HepG2 (cell line): ENCODE measurements around the gene HSP90AB1. TPM values are rescaled to one million over a fixed set of nuclear protein-coding genes. Genes with fewer than 3 reads are reported as not detected.

Experiments used
- ARNT2 ChIP-seq: sonication (generic); formaldehyde crosslinking; IDR thresholded peaks from 2 replicates; pipeline ENCODE4 v1.8.0; 2022; ENCODE audit warnings: mild to moderate bottlenecking, low read depth, missing genetic modification reagents, moderate library complexity
- FOSL2 ChIP-seq: sonication (generic); formaldehyde crosslinking; IDR thresholded peaks from 2 replicates; pipeline ENCODE4 v1.4.0; 2020; ENCODE audit warnings: missing genetic modification reagents
- FOXK1 ChIP-seq: sonication (generic); formaldehyde crosslinking; IDR thresholded peaks from 2 replicates; pipeline ENCODE4 v1.4.0; 2020; ENCODE audit warnings: low read depth, missing genetic modification reagents, borderline replicate concordance
- NCOA2 ChIP-seq: sonication (generic); formaldehyde crosslinking; IDR thresholded peaks from 2 replicates; pipeline ENCODE4 v1.8.0; 2022; ENCODE audit warnings: inconsistent platforms
- PHF5A ChIP-seq: IDR thresholded peaks from one replicate; pipeline ENCODE4 v1.6.1; 2018; ENCODE audit warnings: low read depth, missing genetic modification reagents; ENCODE audit not compliant: unreplicated experiment
- POLR2AphosphoS5 ChIP-seq: IDR thresholded peaks from 2 replicates; pipeline ENCODE4 v1.6.1; 2012; ENCODE audit warnings: low read depth, low read length
- PRMT3 ChIP-seq: sonication (generic); formaldehyde crosslinking; IDR thresholded peaks from 2 replicates; pipeline ENCODE4 v1.8.1; 2022; ENCODE audit warnings: low read depth, mild to moderate bottlenecking, moderate library complexity, missing genetic modification reagents, borderline replicate concordance
- RFX3 ChIP-seq: IDR thresholded peaks from 2 replicates; pipeline ENCODE4 v1.6.1; 2016; ENCODE audit warnings: missing biosample characterization, missing genetic modification reagents
- SMARCE1 ChIP-seq: fragments of 450-650 bp; IDR thresholded peaks from 2 replicates; pipeline ENCODE4 v1.6.1; 2017; ENCODE audit warnings: borderline replicate concordance
- SUZ12 ChIP-seq: fragments of 150-350 bp; IDR thresholded peaks from 2 replicates; pipeline ENCODE4 v1.6.1; 2014; ENCODE audit warnings: low read depth, low read length
- XBP1 ChIP-seq: sonication (generic); formaldehyde crosslinking; IDR thresholded peaks from 2 replicates; pipeline ENCODE4 v1.5.0; 2020; ENCODE audit warnings: missing genetic modification reagents
- ZNF17 ChIP-seq: sonication (generic); formaldehyde crosslinking; IDR thresholded peaks from 2 replicates; pipeline ENCODE4 v1.5.0; 2020; ENCODE audit warnings: mild to moderate bottlenecking, missing genetic modification reagents
- ZNF251 ChIP-seq: sonication (generic); formaldehyde crosslinking; IDR thresholded peaks from 2 replicates; pipeline ENCODE4 v1.9.0; 2021; ENCODE audit warnings: mild to moderate bottlenecking, missing genetic modification reagents
- ZNF563 ChIP-seq: sonication (generic); formaldehyde crosslinking; IDR thresholded peaks from 2 replicates; pipeline ENCODE4 v1.8.0; 2022; ENCODE audit warnings: mild to moderate bottlenecking, moderate library complexity, missing genetic modification reagents
- ZNF7 ChIP-seq: IDR thresholded peaks from 2 replicates; pipeline ENCODE4 v1.6.1; 2016; ENCODE audit warnings: missing biosample characterization, missing genetic modification reagents
- ZNF781 ChIP-seq: sonication (generic); formaldehyde crosslinking; IDR thresholded peaks from 2 replicates; pipeline ENCODE4 v1.5.1; 2020; ENCODE audit warnings: borderline replicate concordance, mild to moderate bottlenecking, missing genetic modification reagents; ENCODE audit errors: not compliant biosample characterization
- ZNF879 ChIP-seq: sonication (generic); formaldehyde crosslinking; IDR thresholded peaks from 2 replicates; pipeline ENCODE4 v1.8.1; 2023; ENCODE audit warnings: missing genetic modification reagents
- ZSCAN31 ChIP-seq: sonication (generic); formaldehyde crosslinking; IDR thresholded peaks from 2 replicates; pipeline ENCODE4 v1.5.0; 2020; ENCODE audit warnings: low read depth, mild to moderate bottlenecking, missing genetic modification reagents
- polyA plus RNA-seq, 8 experiments: library from polyadenylated mRNA; depleted of rRNA in 3 of 8; stranded (reverse) in 7 of 8; unstranded in 1 of 8; fragments of >200 nt; fragmentation: Illumina TruSeq in 4 of 8; extraction: Trizol in 4 of 8; gene quantifications; 2 replicates each; pipeline versions ENCODE4 v1.2.1 to v1.2.3, GENCODE V29; 2011 to 2016; ENCODE audit warnings: low read depth in 4 of 8, missing spikeins in 1 of 8, mixed read lengths in 1 of 8; ENCODE audit not compliant: insufficient read depth in 1 of 8
- total RNA-seq, 5 experiments: library from RNA; depleted of rRNA; stranded (reverse); fragments of >200 nt; fragmentation: Illumina TruSeq; extraction: Trizol; gene quantifications; 2 replicates each; pipeline ENCODE4 v1.2.3, GENCODE V29; 2016; ENCODE audit warnings: low read depth in 1 of 5
- TF ChIP-seq, protein P1 (sequence below): IDR thresholded peaks from 2 replicates; pipeline ENCODE4 v1.6.1; 2016; ENCODE audit warnings: low read depth, borderline replicate concordance
- TF ChIP-seq, protein P2 (sequence below): sonication (generic); formaldehyde crosslinking; IDR thresholded peaks from 2 replicates; pipeline ENCODE4 v1.5.0; 2020; ENCODE audit warnings: missing genetic modification reagents, mild to moderate bottlenecking, borderline replicate concordance
- TF ChIP-seq, protein P3 (sequence below): sonication (generic); formaldehyde crosslinking; IDR thresholded peaks from 2 replicates; pipeline ENCODE4 v1.4.0; 2020; ENCODE audit warnings: mild to moderate bottlenecking, missing genetic modification reagents
- TF ChIP-seq, protein P4 (sequence below): IDR thresholded peaks from 2 replicates; pipeline ENCODE4 v1.6.1; 2016
- TF ChIP-seq, protein P5 (sequence below): sonication (generic); formaldehyde crosslinking; IDR thresholded peaks from 2 replicates; pipeline ENCODE4 v1.4.0; 2020; ENCODE audit warnings: missing genetic modification reagents, borderline replicate concordance

The HSP90AB1 gene
- total and polyA plus RNA-seq, 2 of the 13 experiments (the other 11 are each of a cell fraction or from before 2014, with no cell fraction given): 1,325 to 1,472 TPM

DNA sequence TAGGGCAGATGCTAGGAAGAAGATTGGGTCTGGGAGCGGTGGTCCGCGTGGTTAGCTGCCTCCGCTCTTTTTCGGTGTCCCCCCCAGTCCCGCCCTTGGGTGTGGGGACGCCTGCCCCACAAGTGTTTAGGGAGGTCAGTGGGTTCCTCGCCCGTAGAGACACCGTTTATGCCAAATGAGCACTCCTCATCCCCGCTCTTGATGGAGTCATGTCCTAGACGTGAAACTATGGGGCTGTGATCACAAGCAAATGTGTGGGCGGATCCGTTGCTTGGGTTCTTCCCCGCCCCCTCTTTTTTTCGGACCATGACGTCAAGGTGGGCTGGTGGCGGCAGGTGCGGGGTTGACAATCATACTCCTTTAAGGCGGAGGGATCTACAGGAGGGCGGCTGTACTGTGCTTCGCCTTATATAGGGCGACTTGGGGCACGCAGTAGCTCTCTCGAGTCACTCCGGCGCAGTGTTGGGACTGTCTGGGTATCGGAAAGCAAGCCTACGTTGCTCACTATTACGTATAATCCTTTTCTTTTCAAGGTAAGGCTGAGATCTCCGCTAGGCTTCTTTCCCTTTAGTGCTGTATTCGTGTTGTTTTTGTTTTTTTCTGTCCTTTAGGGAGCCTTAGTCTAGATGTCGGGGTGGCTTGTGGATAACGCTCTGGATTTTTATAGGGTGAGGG, at the start of gene HSP90AB1 (continued):
- TF ChIP-seq, protein P1, sequence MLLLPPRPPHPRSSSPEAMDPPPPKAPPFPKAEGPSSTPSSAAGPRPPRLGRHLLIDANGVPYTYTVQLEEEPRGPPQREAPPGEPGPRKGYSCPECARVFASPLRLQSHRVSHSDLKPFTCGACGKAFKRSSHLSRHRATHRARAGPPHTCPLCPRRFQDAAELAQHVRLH (CRISPR knock-in tag): peak; percentile 65
- TF ChIP-seq NCOA2 (peak; percentile 67; the same call in 1 of the 2 replicates), ZNF781 (CRISPR knock-in tag) (no peak), ZNF7 (CRISPR knock-in tag) (peak; percentile 6; the same call in 1 of the 2 replicates), ZNF251 (CRISPR knock-in tag) (no peak), SMARCE1 (no peak), FOSL2 (CRISPR knock-in tag) (peak; percentile 71), ZNF17 (peak; percentile 84; the same call in 1 of the 2 replicates), SUZ12 (no peak), ZNF879 (CRISPR knock-in tag) (no peak; the same call in 1 of the 2 replicates), ARNT2 (CRISPR knock-in tag) (no peak; the same call in 1 of the 2 replicates), POLR2AphosphoS5 (peak; percentile 100), PHF5A (CRISPR knock-in tag) (peak; percentile 79), PRMT3 (no peak), ZSCAN31 (CRISPR knock-in tag) (no peak; the same call in 1 of the 2 replicates), FOXK1 (CRISPR knock-in tag) (peak; percentile 68; the same call in 1 of the 2 replicates), RFX3 (CRISPR knock-in tag) (peak; percentile 29; the same call in 1 of the 2 replicates), XBP1 (CRISPR knock-in tag) (peak; percentile 96), ZNF563 (CRISPR knock-in tag) (peak; percentile 77)
- TF ChIP-seq, protein P2, sequence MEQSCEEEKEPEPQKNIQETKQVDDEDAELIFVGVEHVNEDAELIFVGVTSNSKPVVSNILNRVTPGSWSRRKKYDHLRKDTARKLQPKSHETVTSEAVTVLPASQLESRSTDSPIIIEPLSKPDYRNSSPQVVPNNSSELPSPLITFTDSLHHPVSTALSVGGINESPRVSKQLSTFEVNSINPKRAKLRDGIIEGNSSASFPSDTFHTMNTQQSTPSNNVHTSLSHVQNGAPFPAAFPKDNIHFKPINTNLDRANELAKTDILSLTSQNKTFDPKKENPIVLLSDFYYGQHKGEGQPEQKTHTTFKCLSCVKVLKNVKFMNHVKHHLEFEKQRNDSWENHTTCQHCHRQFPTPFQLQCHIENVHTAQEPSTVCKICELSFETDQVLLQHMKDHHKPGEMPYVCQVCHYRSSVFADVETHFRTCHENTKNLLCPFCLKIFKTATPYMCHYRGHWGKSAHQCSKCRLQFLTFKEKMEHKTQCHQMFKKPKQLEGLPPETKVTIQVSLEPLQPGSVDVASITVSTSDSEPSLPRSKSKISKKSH: no peak
- TF ChIP-seq, protein P3, sequence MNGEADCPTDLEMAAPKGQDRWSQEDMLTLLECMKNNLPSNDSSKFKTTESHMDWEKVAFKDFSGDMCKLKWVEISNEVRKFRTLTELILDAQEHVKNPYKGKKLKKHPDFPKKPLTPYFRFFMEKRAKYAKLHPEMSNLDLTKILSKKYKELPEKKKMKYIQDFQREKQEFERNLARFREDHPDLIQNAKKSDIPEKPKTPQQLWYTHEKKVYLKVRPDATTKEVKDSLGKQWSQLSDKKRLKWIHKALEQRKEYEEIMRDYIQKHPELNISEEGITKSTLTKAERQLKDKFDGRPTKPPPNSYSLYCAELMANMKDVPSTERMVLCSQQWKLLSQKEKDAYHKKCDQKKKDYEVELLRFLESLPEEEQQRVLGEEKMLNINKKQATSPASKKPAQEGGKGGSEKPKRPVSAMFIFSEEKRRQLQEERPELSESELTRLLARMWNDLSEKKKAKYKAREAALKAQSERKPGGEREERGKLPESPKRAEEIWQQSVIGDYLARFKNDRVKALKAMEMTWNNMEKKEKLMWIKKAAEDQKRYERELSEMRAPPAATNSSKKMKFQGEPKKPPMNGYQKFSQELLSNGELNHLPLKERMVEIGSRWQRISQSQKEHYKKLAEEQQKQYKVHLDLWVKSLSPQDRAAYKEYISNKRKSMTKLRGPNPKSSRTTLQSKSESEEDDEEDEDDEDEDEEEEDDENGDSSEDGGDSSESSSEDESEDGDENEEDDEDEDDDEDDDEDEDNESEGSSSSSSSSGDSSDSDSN (CRISPR knock-in tag): peak; percentile 1; the same call in 1 of the 2 replicates
- TF ChIP-seq, protein P4, sequence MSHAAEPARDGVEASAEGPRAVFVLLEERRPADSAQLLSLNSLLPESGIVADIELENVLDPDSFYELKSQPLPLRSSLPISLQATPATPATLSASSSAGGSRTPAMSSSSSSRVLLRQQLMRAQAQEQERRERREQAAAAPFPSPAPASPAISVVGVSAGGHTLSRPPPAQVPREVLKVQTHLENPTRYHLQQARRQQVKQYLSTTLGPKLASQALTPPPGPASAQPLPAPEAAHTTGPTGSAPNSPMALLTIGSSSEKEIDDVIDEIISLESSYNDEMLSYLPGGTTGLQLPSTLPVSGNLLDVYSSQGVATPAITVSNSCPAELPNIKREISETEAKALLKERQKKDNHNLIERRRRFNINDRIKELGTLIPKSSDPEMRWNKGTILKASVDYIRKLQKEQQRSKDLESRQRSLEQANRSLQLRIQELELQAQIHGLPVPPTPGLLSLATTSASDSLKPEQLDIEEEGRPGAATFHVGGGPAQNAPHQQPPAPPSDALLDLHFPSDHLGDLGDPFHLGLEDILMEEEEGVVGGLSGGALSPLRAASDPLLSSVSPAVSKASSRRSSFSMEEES: no peak; the same call in 1 of the 2 replicates
- TF ChIP-seq, protein P5, sequence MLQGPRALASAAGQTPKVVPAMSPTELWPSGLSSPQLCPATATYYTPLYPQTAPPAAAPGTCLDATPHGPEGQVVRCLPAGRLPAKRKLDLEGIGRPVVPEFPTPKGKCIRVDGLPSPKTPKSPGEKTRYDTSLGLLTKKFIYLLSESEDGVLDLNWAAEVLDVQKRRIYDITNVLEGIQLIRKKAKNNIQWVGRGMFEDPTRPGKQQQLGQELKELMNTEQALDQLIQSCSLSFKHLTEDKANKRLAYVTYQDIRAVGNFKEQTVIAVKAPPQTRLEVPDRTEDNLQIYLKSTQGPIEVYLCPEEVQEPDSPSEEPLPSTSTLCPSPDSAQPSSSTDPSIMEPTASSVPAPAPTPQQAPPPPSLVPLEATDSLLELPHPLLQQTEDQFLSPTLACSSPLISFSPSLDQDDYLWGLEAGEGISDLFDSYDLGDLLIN: peak; percentile 95; the same call in 1 of the 2 replicates
